ENCODE data around the gene CKMT1B.
"Not testable (repeated sequence)": the region's sequence is repeated elsewhere in the genome, so short reads cannot be mapped to it uniquely, and the experiment has no call there.

- TF ChIP-seq CTCF, POLR2A (IDR thresholded peaks at IDR 0.05): not testable (repeated sequence)
Measured at GRCh38 chr15:43574607-43575006, 19.2 kb upstream of the CKMT1B start.

Data from uterus (tissue), 2 donors.